NOMO-1 treated with DMSO at 0.1 percent for 48 hours (cell line): ENCODE data around the gene AKNA.

Experiments used
- DNase-seq: peaks from one replicate; lab custom pipeline; 2025; ENCODE audit not compliant: unreplicated experiment; lab: John Stamatoyannopoulos, UW

AKNA gene

GRCh38 chr9:114417511-114417910, 29.7 kb upstream of the AKNA start:
- no peak for DNase-seq

GRCh38 chr9:114416906-114417305, 29.1 kb upstream of the AKNA start:
- DNase-seq: no peak

GRCh38 chr9:114416290-114416689, 28.5 kb upstream of the AKNA start:
- no peak for DNase-seq

GRCh38 chr9:114414346-114414745, 26.6 kb upstream of the AKNA start:
- no peak for DNase-seq

- DNase-seq: no peak
Measured at GRCh38 chr9:114413861-114414301, 26.1 kb upstream of the AKNA start.

GRCh38 chr9:114412048-114412683, 24.4 kb upstream of the AKNA start:
- DNase-seq: no peak

GRCh38 chr9:114411452-114411851, 23.7 kb upstream of the AKNA start:
- no peak for DNase-seq

GRCh38 chr9:114410910-114411309, 23.1 kb upstream of the AKNA start:
- DNase-seq: no peak

GRCh38 chr9:114409842-114410241, 22.1 kb upstream of the AKNA start:
- no peak for DNase-seq

GRCh38 chr9:114409103-114409780, 21.5 kb upstream of the AKNA start:
- DNase-seq: peak; percentile 19

GRCh38 chr9:114408645-114409044, 20.9 kb upstream of the AKNA start:
- no peak for DNase-seq

- no peak for DNase-seq
Measured at GRCh38 chr9:114407889-114408288, 20.1 kb upstream of the AKNA start.

GRCh38 chr9:114406441-114406840, 18.7 kb upstream of the AKNA start:
- no peak for DNase-seq

GRCh38 chr9:114405294-114406034, 17.7 kb upstream of the AKNA start:
- DNase-seq: peak; percentile 60

GRCh38 chr9:114404531-114404930, 16.7 kb upstream of the AKNA start:
- no peak for DNase-seq

- DNase-seq: no peak
Measured at GRCh38 chr9:114403153-114403756, 15.5 kb upstream of the AKNA start.

GRCh38 chr9:114401344-114401743, 13.6 kb upstream of the AKNA start:
- no peak for DNase-seq

- no peak for DNase-seq
Measured at GRCh38 chr9:114400772-114401171, 13.0 kb upstream of the AKNA start.

GRCh38 chr9:114400219-114400618, 12.4 kb upstream of the AKNA start:
- no peak for DNase-seq

- no peak for DNase-seq
Measured at GRCh38 chr9:114399381-114399780, 11.6 kb upstream of the AKNA start.

- peak; percentile 92 for DNase-seq
Measured at GRCh38 chr9:114397848-114398605, 10.2 kb upstream of the AKNA start.
